ENCODE data around the gene RHO.
"Not testable (repeated sequence)": the region's sequence is repeated elsewhere in the genome, so short reads cannot be mapped to it uniquely, and the experiment has no call there.

The RHO gene

GRCh38 chr3:129514110-129514509, 14.3 kb upstream of the RHO start:
- H3K79me2 ChIP-seq (ENCODE audit: insufficient read depth, low read length): no peaks in the 10 kb centered on the region
- H3K4me2 ChIP-seq (ENCODE audit: low read length): no peak overlapping the region
- no peaks in the 10 kb centered on the region for H3K4me1 ChIP-seq (ENCODE audit: insufficient read depth, low read length, severe bottlenecking)
- H3K9ac ChIP-seq (ENCODE audit: low read length): no peak overlapping the region
- H4K20me1 ChIP-seq (ENCODE audit: insufficient read depth, low read length): no peaks in the 10 kb centered on the region
- H3K9me2 ChIP-seq (ENCODE audit: low read depth, low read length): no peaks in the 10 kb centered on the region
- no peak overlapping the region for H3K4me3 ChIP-seq (ENCODE audit: low read depth, low read length, poor library complexity, severe bottlenecking)
- H3K27ac ChIP-seq (ENCODE audit: low read depth, low read length, poor library complexity, severe bottlenecking): no peak overlapping the region
- no peaks in the 10 kb centered on the region for H3K9me3 ChIP-seq (ENCODE audit: low read length)
- H3K27me3 ChIP-seq (ENCODE audit: insufficient read depth, low read length): no peaks in the 10 kb centered on the region
- H2AFZ ChIP-seq (ENCODE audit: low read length): no peak overlapping the region
- no peak for TF ChIP-seq EZH2 (IDR thresholded peaks at IDR 0.05; ENCODE audit: borderline replicate concordance, low read length)
- TF ChIP-seq, protein P1, sequence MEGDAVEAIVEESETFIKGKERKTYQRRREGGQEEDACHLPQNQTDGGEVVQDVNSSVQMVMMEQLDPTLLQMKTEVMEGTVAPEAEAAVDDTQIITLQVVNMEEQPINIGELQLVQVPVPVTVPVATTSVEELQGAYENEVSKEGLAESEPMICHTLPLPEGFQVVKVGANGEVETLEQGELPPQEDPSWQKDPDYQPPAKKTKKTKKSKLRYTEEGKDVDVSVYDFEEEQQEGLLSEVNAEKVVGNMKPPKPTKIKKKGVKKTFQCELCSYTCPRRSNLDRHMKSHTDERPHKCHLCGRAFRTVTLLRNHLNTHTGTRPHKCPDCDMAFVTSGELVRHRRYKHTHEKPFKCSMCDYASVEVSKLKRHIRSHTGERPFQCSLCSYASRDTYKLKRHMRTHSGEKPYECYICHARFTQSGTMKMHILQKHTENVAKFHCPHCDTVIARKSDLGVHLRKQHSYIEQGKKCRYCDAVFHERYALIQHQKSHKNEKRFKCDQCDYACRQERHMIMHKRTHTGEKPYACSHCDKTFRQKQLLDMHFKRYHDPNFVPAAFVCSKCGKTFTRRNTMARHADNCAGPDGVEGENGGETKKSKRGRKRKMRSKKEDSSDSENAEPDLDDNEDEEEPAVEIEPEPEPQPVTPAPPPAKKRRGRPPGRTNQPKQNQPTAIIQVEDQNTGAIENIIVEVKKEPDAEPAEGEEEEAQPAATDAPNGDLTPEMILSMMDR (IDR thresholded peaks at IDR 0.05; ENCODE audit: low read length): no peak
- H3F3A ChIP-seq (ENCODE audit: insufficient read depth, low read length): no peaks in the 10 kb centered on the region
- H3K36me3 ChIP-seq (ENCODE audit: insufficient read depth, low read length): no peaks in the 10 kb centered on the region

DNA sequence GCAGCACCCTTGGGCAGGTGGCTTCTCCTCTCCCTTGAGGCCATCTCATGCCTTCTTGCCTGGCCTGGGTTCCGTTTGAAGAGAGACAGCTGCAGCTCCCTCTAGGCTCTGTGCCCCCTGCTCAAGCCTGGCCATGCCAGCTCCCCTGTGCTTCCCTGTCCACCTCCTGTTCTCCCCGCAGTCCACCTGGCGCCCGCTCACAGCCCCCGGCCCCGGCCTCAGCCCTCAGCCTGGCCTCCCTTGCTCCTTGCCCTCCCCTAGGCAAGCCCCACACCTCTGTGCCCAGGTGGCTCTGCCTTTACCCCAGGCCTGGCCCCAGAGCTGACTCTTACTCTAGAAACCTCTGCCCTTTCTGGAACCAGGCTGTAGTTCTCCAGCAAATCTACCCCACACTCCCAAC, 13.9 kb upstream of the RHO start:
- no peaks in the 10 kb centered on the region for H4K20me1 ChIP-seq (ENCODE audit: insufficient read depth, low read length)
- H3F3A ChIP-seq (ENCODE audit: insufficient read depth, low read length): no peaks in the 10 kb centered on the region
- H3K9ac ChIP-seq (ENCODE audit: low read length): no peak overlapping the region
- TF ChIP-seq EZH2 (IDR thresholded peaks at IDR 0.05; ENCODE audit: borderline replicate concordance, low read length): no peak
- TF ChIP-seq, protein P1 (IDR thresholded peaks at IDR 0.05; ENCODE audit: low read length): no peak
- H3K79me2 ChIP-seq (ENCODE audit: insufficient read depth, low read length): no peaks in the 10 kb centered on the region
- H3K27me3 ChIP-seq (ENCODE audit: insufficient read depth, low read length): no peaks in the 10 kb centered on the region
- H3K9me3 ChIP-seq (ENCODE audit: low read length): no peaks in the 10 kb centered on the region
- no peak overlapping the region for H3K27ac ChIP-seq (ENCODE audit: low read depth, low read length, poor library complexity, severe bottlenecking)
- no peaks in the 10 kb centered on the region for H3K36me3 ChIP-seq (ENCODE audit: insufficient read depth, low read length)
- no peak overlapping the region for H2AFZ ChIP-seq (ENCODE audit: low read length)
- no peak overlapping the region for H3K4me3 ChIP-seq (ENCODE audit: low read depth, low read length, poor library complexity, severe bottlenecking)
- H3K9me2 ChIP-seq (ENCODE audit: low read depth, low read length): no peaks in the 10 kb centered on the region
- H3K4me1 ChIP-seq (ENCODE audit: insufficient read depth, low read length, severe bottlenecking): no peaks in the 10 kb centered on the region
- H3K4me2 ChIP-seq (ENCODE audit: low read length): no peak overlapping the region

- not testable (repeated sequence) for H3K9me2 ChIP-seq (ENCODE audit: low read depth, low read length); H3K9ac ChIP-seq (ENCODE audit: low read length); H3K4me2 ChIP-seq (ENCODE audit: low read length); H3K36me3 ChIP-seq (ENCODE audit: insufficient read depth, low read length); H4K20me1 ChIP-seq (ENCODE audit: insufficient read depth, low read length); H3K27me3 ChIP-seq (ENCODE audit: insufficient read depth, low read length); H3K9me3 ChIP-seq (ENCODE audit: low read length); H3K4me1 ChIP-seq (ENCODE audit: insufficient read depth, low read length, severe bottlenecking); H3K27ac ChIP-seq (ENCODE audit: low read depth, low read length, poor library complexity, severe bottlenecking); H2AFZ ChIP-seq (ENCODE audit: low read length); H3F3A ChIP-seq (ENCODE audit: insufficient read depth, low read length); H3K4me3 ChIP-seq (ENCODE audit: low read depth, low read length, poor library complexity, severe bottlenecking); H3K79me2 ChIP-seq (ENCODE audit: insufficient read depth, low read length)
Measured at GRCh38 chr3:129515108-129515820, 13.2 kb upstream of the RHO start.

- H3K4me2 ChIP-seq (ENCODE audit: low read length); H3K4me1 ChIP-seq (ENCODE audit: insufficient read depth, low read length, severe bottlenecking); H3F3A ChIP-seq (ENCODE audit: insufficient read depth, low read length); H3K4me3 ChIP-seq (ENCODE audit: low read depth, low read length, poor library complexity, severe bottlenecking); H2AFZ ChIP-seq (ENCODE audit: low read length); H4K20me1 ChIP-seq (ENCODE audit: insufficient read depth, low read length); H3K9me2 ChIP-seq (ENCODE audit: low read depth, low read length); H3K9ac ChIP-seq (ENCODE audit: low read length); H3K36me3 ChIP-seq (ENCODE audit: insufficient read depth, low read length); H3K27me3 ChIP-seq (ENCODE audit: insufficient read depth, low read length); H3K79me2 ChIP-seq (ENCODE audit: insufficient read depth, low read length); H3K27ac ChIP-seq (ENCODE audit: low read depth, low read length, poor library complexity, severe bottlenecking); H3K9me3 ChIP-seq (ENCODE audit: low read length): not testable (repeated sequence)
Measured at GRCh38 chr3:129515821-129516432, 12.5 kb upstream of the RHO start.
